ENCODE measurements around the gene ZFP36L2.

DNA sequence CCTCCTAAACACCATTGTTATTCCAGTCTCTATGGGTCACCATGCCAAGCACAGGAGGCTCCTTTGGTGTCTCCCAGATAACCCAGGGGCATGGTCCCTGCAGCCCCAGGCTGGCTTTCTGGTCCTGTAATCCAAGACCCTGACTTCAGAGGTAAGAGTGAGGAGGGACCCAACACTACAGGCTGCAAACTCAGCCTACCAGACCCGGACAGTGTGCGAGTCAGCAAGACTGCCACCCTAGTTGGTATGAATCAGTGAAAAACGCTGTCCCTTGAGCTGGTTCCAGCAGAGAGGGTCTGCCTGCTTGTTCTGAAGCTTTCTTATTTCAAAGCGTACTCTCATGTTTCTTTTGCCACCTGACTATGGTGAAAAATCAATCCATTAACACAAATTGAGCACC, 47.6 kb upstream of the ZFP36L2 start:
- TF ChIP-seq CTCF (IDR thresholded peaks at IDR 0.05): no peak
- TF ChIP-seq POLR2A (IDR thresholded peaks at IDR 0.05): no peak
- no peak for TF ChIP-seq POLR2AphosphoS5 (IDR thresholded peaks at IDR 0.05)

Data from prostate gland (tissue), 2 donors.